AG04450 (cell line): ENCODE measurements around the gene ELK1. TPM values are rescaled to one million over a fixed set of nuclear protein-coding genes. Genes with fewer than 3 reads are reported as not detected.

ENCODE experiments used
- CTCF ChIA-PET: fragments of 300-600, 350-600 bp; formaldehyde crosslinking; extraction: SDS; loops from one replicate; lab custom pipeline; 2022; ENCODE audit warnings: antibody characterized with exemption, inconsistent platforms; lab: Charles Lee
- POLR2A ChIA-PET: fragments of 350-600 bp; formaldehyde crosslinking; extraction: SDS; loops from one replicate; lab custom pipeline; 2021; ENCODE audit warnings: antibody characterized with exemption, inconsistent platforms; lab: Yijun Ruan, JAX
- DNase-seq: peaks from one replicate; pipeline ENCODE4 v3.0.0-alpha.2; 2011; ENCODE audit warnings: low read depth, low spot score
- H3K27ac ChIP-seq: one replicate; pipeline ENCODE4 v1.5.1; 2012; ENCODE audit warnings: low read depth, low read length, control low read depth
- H3K27me3 ChIP-seq: one replicate; pipeline ENCODE4 v1.6.0; 2012; ENCODE audit warnings: low read length; ENCODE audit not compliant: control insufficient read depth, insufficient read depth
- H3K4me3 ChIP-seq: 2 replicates; pipeline ENCODE4 v1.5.1; 2011; ENCODE audit warnings: mild to moderate bottlenecking, low read depth, low read length, control low read depth
- H3K9me3 ChIP-seq: 2 replicates; pipeline ENCODE4 v1.5.1; 2012; ENCODE audit warnings: low read length; ENCODE audit not compliant: control insufficient read depth, insufficient read depth
- polyA plus RNA-seq: library from polyadenylated mRNA; depleted of rRNA; stranded (reverse); fragments of >200 nt; gene quantifications from 2 replicates; pipeline ENCODE4 v1.2.3, GENCODE V29; 2011
- TF ChIP-seq, protein P1 (sequence below): IDR thresholded peaks from 2 replicates; pipeline ENCODE4 v1.5.1; 2011; ENCODE audit warnings: low read depth, low read length, control low read depth, inconsistent platforms

Gene ELK1
- polyA plus RNA-seq, 1 experiment = 22.4 TPM

DNA sequence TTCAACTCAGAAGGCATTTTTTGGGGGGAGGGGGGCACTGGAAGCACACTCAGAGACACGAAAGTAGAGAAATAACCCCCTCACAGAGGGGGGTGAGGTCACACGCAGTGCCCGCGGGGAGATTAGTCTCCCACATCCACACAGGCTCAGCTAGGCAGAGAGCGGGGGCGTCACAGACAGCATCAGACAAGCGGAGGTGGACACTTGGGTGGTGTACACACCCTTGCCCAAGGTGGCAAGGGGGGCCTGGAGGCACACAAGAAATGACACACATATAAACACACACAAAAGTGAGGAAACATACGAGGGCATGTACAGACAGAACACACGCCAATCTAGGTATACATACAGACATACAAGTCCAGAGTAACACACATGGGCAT lies 30.1 kb downstream of the ELK1 start:
- no peaks in the 10 kb centered on the region for H3K9me3 ChIP-seq
- DNase-seq = no peak
- H3K27me3 ChIP-seq = no peaks in the 10 kb centered on the region
- H3K27ac ChIP-seq = no peak overlapping the region
- H3K4me3 ChIP-seq = no peak overlapping the region
- ChIA-PET CTCF (interaction anchor here (0.7 kb wide), 1 partner anchor 23 kb away, joined by 3 read pairs; no protein-coding TSS in a partner anchor), POLR2A (no interaction called here)
- TF ChIP-seq, protein P1, sequence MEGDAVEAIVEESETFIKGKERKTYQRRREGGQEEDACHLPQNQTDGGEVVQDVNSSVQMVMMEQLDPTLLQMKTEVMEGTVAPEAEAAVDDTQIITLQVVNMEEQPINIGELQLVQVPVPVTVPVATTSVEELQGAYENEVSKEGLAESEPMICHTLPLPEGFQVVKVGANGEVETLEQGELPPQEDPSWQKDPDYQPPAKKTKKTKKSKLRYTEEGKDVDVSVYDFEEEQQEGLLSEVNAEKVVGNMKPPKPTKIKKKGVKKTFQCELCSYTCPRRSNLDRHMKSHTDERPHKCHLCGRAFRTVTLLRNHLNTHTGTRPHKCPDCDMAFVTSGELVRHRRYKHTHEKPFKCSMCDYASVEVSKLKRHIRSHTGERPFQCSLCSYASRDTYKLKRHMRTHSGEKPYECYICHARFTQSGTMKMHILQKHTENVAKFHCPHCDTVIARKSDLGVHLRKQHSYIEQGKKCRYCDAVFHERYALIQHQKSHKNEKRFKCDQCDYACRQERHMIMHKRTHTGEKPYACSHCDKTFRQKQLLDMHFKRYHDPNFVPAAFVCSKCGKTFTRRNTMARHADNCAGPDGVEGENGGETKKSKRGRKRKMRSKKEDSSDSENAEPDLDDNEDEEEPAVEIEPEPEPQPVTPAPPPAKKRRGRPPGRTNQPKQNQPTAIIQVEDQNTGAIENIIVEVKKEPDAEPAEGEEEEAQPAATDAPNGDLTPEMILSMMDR = no peak

DNA sequence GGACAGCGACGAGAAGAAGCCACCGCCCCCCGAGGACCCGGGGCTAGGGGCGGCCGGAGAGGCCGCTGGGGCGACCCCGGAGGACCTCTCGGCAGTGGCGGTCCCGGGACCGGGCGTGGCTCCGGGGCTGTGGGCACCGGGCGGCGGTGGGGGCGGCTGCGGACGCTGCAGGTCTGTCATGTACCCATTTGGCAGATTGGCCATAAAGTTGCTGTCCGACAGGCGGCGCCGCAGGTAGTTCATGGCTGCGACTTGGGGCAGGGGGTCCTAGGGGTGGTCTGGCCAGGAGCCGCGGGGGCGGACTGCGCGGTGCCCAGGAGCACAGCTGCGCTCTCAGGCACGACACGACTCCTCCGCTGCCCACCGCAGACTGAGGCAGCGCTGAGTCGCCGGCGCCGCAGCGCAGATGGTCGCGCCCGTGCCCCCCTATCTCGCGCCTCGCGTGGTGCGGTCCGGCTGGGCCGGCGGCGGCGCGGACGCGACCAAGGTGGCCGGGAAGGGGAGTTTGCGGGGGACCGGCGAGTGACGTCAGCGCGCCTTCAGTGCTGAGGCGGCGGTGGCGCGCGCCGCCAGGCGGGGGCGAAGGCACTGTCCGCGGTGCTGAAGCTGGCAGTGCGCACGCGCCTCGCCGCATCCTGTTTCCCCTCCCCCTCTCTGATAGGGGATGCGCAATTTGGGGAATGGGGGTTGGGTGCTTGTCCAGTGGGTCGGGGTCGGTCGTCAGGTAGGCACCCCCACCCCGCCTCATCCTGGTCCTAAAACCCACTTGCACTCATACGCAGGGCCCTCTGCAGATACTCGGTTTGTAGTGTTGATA lies 30.7 kb downstream of the ELK1 start, which contains the start of gene SYN1:
TSS of gene SYN1 (minus strand) at position 372 of the 817 bp plus-strand sequence. CDS start at position 243, 129 bp downstream.
- DNase-seq = peak; percentile 42
- TF ChIP-seq, protein P1 = no peak
- no peaks in the 10 kb centered on the region for H3K27me3 ChIP-seq
- ChIA-PET POLR2A (no interaction called here), CTCF (interaction anchor here (0.7 kb wide), 1 partner anchor 24 kb away, joined by 3 read pairs; no protein-coding TSS in a partner anchor)
- no peaks in the 10 kb centered on the region for H3K9me3 ChIP-seq
- no peak within 1 kb of the TSS for H3K27ac ChIP-seq
- H3K4me3 ChIP-seq = peak within 1 kb of the TSS; percentile 54

DNA sequence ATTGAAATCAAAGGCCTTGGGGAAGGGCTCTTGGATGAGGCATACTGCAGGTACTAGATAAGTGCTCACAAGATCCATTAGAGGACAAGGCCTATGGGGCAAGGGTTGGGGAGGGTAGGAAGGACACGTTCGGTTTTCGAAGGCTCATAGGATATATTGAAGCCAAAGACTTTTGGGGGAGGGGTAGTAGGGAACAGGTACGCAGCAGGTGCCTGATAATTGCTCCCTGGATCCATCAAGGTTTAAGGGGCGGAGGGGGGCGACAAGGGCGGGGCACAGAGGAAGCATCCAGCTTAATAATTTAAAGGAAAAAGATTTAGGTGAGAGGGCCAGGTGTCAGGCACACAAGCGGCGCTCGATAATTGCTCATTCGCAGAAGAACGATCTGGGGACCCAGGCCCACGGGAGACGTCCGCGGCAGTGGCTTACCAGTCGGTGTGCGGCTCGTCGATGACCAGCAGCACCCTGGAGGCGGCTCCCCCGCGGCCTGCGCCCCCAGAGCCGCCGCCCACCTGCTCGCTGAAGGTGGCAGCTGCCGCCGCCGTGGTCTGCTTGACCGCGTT lies 31.4 kb downstream of the ELK1 start:
- H3K27me3 ChIP-seq = no peaks in the 10 kb centered on the region
- ChIA-PET POLR2A (no interaction called here), CTCF (interaction anchor here (0.6 kb wide), 1 partner anchor 105 kb away, joined by 7 read pairs; no protein-coding TSS in a partner anchor)
- TF ChIP-seq, protein P1 = no peak
- H3K4me3 ChIP-seq = no peak overlapping the region
- no peaks in the 10 kb centered on the region for H3K9me3 ChIP-seq
- DNase-seq = no peak
- no peak overlapping the region for H3K27ac ChIP-seq

GRCh38 chrX:47614618-47615017 lies 35.7 kb downstream of the ELK1 start:
- no peaks in the 10 kb centered on the region for H3K27me3 ChIP-seq
- POLR2A ChIA-PET = no interaction called here
- CTCF ChIA-PET = no interaction called here
- H3K4me3 ChIP-seq = no peak overlapping the region
- no peak for DNase-seq
- H3K27ac ChIP-seq = no peak overlapping the region
- H3K9me3 ChIP-seq = no peaks in the 10 kb centered on the region
- TF ChIP-seq, protein P1 = no peak

- Histone ChIP-seq H3K27me3 (no peaks in the 10 kb centered on the region), H3K4me3 (no peak overlapping the region), H3K9me3 (no peaks in the 10 kb centered on the region), H3K27ac (no peak overlapping the region)
- POLR2A ChIA-PET = no interaction called here
- TF ChIP-seq, protein P1 = no peak
- CTCF ChIA-PET = no interaction called here
- no peak for DNase-seq
Observed at GRCh38 chrX:47613082-47613481, 37.3 kb downstream of the ELK1 start.
